Measurements from ENCODE around the gene DPH7.
"Not testable (repeated sequence)": the region's sequence is repeated elsewhere in the genome, so short reads cannot be mapped to it uniquely, and the experiment has no call there.

Gene DPH7

GRCh38 chr9:137516144-137516917 lies 62.4 kb downstream of the DPH7 start:
- DNase-seq = no peak

GRCh38 chr9:137515338-137515724 lies 63.4 kb downstream of the DPH7 start:
- no peak for DNase-seq

DNA sequence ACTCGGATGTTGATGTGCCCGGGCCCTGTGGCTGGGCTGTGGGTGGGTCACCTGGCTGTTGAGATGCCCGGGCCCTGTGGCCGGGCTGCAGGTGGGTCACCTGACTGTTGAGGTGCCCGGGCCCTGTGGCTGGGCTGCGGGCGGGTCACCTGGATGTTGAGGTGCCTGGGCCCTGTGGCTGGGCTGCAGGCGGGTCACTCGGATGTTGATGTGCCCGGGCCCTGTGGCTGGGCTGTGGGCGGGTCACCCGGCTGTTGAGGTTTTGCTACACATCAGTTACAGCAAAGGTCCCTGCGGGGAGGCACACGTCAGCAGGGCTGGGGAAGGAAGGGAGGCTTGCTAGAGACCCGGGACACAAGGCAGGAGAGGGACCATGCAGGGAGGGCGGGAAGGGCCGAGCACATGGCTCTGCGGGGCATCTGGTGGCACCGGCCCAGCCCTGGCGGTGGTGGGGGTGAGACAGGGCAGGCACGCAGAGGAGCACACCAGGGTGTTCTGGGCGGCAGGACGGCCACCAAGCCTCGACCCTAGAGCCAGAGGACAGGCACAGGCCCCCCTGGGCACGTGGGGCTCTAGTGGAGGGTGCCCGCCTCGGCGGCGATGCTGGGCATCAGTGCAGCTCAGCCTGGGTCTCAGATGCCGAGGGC lies 63.9 kb downstream of the DPH7 start:
- DNase-seq = no peak

DNA sequence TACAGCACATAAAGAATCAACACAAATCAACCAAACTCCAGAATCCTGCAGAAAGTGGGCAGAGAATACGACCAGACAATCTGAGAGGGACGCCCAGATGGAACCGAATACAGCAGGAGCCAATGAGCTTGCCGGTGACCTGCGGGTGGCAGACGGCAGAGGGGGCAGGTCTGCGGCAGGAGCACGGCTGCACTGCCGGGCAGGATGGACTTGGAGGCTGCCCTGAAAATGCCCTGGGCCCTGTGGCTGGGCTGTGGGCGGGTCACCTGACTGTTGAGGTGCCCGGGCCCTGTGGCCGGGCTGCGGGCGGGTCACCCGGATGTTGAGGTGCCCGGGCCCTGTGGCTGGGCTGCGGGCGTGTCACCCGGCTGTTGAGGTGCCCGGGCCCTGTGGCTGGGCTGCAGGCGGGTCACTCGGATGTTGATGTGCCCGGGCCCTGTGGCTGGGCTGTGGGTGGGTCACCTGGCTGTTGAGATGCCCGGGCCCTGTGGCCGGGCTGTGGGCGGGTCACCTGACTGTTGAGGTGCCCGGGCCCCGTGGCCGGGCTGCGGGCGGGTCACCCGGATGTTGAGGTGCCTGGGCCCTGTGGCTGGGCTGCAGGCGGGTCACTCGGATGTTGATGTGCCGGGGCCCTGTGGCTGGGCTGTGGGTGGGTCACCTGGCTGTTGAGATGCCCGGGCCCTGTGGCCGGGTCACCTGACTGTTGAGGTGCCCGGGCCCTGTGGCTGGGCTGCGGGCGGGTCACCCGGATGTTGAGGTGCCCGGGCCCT lies 64.7 kb downstream of the DPH7 start:
- not testable (repeated sequence) for DNase-seq

DNA sequence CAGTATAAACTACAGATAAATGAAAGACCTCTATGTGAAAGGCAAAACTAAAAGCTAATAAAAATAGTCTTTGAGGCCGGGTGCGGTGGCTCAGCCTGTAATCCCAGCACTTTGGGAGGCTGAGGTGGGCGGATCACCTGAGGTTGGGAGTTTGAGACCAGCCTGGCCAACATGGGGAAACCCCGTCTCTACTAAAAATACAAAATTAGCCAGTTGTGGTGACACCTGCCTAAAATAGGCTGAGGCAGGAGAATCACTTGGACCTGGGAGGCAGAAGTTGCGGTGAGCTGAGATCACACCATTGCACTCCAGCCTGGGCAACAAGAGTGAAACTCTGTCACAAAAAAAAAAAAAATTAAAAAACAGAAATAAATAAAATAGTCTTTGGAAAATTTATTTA lies 65.6 kb downstream of the DPH7 start:
- DNase-seq = not testable (repeated sequence)

- DNase-seq = no peak
Observed at GRCh38 chr9:137511758-137512463, 66.8 kb downstream of the DPH7 start.

DNA sequence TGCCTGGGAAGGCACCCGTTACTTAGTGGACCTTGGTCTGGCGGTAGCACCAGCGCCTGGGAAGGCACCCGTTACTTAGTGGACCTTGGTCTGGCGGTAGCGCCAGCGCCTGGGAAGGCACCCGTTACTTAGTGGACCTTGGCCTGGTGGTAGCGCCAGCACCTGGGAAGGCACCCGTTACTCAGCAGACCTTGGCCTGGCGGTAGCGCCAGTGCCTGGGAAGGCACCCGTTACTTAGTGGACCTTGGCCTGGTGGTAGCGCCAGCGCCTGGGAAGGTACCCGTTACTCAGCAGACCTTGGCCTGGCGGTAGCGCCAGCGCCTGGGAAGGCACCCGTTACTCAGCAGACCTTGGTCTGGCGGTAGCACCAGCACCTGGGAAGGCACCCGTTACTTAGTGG lies 67.6 kb downstream of the DPH7 start:
- not testable (repeated sequence) for DNase-seq

DNA sequence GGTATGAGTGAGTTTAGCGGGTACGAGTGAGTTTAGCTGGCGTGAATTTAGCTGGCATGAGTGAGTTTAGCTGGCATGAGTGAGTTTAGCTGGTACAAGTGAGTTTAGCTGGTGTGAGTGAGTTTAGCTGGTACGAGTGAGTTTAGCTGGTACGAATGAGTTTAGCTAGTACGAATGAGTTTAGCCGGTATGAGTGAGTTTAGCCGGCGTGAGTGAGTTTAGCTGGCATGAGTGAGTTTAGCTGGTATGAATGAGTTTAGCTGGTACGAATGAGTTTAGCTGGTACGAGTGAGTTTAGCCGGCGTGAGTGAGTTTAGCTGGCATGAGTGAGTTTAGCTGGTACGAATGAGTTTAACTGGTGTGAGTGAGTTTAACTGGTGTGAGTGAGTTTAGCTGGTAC lies 69.5 kb downstream of the DPH7 start:
- DNase-seq = no peak

DNA sequence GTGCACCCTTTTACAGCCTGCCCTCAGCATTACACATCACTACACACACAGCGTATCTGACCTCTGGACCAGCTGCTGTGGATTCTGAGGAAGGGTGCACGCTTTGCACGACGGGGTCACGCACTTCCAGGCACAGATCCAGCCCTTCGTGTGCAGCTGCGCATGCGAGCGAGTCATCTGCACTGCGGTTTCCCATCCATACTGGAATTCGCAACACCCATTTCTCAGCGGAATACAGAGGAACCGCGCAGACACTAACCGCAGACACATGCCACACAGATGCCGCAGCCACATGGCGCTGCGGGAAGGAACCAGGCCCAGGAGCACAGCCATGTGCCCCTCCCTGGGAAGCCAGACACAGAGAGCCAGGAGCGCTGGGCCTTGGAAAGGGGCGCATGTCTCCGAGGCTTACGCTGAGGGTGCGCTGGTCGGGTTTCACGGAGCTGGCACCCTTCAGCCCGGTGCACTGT lies 72.0 kb downstream of the DPH7 start:
- no peak for DNase-seq

GRCh38 chr9:137506274-137506673 lies 72.5 kb downstream of the DPH7 start:
- DNase-seq = no peak

GRCh38 chr9:137505421-137506140 lies 73.1 kb downstream of the DPH7 start:
- DNase-seq = no peak

Measured in NCI-H526 treated with DMSO at 0.1 percent for 48 hours (cell line).